Lower leg skin (tissue), 4 donors: ENCODE results near the gene DHX36. TPM values are rescaled to one million over a fixed set of nuclear protein-coding genes. Genes with fewer than 3 reads are reported as not detected.

Experiments
- DNase-seq, 2 donors: peaks; one replicate each; pipeline ENCODE4 v3.0.0-alpha.2; 2019; ENCODE audit warnings: low spot score in 2 of 2
- H3K4me3 ChIP-seq: fragments of 200-600 bp; sonication (generic); 2 replicates; pipeline ENCODE4 v1.5.1; 2017; ENCODE audit warnings: mild to moderate bottlenecking, low read depth; ENCODE audit not compliant: poor library complexity, severe bottlenecking
- POLR2A ChIP-seq, 2 donors: fragments of 450-650 bp; IDR thresholded peaks; one replicate each; pipeline ENCODE4 v1.6.1; 2016 to 2017; ENCODE audit warnings: antibody characterized with exemption in 2 of 2, mild to moderate bottlenecking in 1 of 2, moderate library complexity in 1 of 2
- WGBS, 2 donors: methylation state at CpG; one replicate each; pipeline ENCODE4 v1.1.5; 2018; 5-methylcytosine and 5-hydroxymethylcytosine counted together
- intact Hi-C: fragments of 100-400 bp; cut with DNase I; formaldehyde crosslinking; loops from one replicate; pipeline ENCODE4 v1.15.0; 2023; ENCODE audit warnings: low total_unique reads
- total RNA-seq, 4 donors: library from RNA; depleted of rRNA; stranded (reverse); fragments of >200 nt; gene quantifications; one replicate each; pipeline ENCODE4 v1.1.0, GENCODE V29; 2016
- TF ChIP-seq, protein P1 (sequence below), 3 donors: fragments of 450-650 bp; IDR thresholded peaks; one replicate each; pipeline ENCODE4 v1.5.1; 2016; ENCODE audit warnings: antibody characterized with exemption in 3 of 3, mild to moderate bottlenecking in 3 of 3, moderate library complexity in 2 of 3

Gene DHX36
- total RNA-seq, 4 donors from 2014 or later = 25.8 to 55.5 (median 40.8) TPM

DNA sequence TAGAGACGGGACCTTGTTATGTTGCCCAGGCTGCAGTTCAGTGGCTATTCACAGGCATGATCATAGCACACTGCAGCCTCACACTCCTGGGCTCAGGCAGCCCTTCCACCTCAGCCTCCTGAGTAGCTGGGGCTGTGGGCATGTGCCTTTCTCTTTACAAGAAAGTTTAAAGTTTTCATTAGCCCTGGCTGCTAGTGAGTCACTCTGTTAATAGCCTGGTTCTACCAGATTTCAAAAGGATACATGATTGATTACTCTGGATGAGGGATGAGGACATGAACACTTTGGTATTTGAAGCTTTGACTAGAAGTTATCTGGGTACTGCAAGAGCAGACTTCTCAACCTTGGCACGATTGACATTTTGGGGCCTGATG is 95.1 kb downstream of the DHX36 start:
- DNase-seq = no peak
- no peak for TF ChIP-seq POLR2A (IDR thresholded peaks at IDR 0.05)
- TF ChIP-seq, protein P1, sequence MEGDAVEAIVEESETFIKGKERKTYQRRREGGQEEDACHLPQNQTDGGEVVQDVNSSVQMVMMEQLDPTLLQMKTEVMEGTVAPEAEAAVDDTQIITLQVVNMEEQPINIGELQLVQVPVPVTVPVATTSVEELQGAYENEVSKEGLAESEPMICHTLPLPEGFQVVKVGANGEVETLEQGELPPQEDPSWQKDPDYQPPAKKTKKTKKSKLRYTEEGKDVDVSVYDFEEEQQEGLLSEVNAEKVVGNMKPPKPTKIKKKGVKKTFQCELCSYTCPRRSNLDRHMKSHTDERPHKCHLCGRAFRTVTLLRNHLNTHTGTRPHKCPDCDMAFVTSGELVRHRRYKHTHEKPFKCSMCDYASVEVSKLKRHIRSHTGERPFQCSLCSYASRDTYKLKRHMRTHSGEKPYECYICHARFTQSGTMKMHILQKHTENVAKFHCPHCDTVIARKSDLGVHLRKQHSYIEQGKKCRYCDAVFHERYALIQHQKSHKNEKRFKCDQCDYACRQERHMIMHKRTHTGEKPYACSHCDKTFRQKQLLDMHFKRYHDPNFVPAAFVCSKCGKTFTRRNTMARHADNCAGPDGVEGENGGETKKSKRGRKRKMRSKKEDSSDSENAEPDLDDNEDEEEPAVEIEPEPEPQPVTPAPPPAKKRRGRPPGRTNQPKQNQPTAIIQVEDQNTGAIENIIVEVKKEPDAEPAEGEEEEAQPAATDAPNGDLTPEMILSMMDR (IDR thresholded peaks at IDR 0.05) = no peak
- WGBS, 2 donors = 69 to 81% methylated on average over 2 of the region's 2 CpGs
- intact Hi-C loops = no loop called here
- H3K4me3 ChIP-seq = no peak overlapping the region

GRCh38 chr3:154228561-154229216 is 95.6 kb downstream of the DHX36 start:
- TF ChIP-seq POLR2A (IDR thresholded peaks at IDR 0.05) = no peak
- TF ChIP-seq, protein P1 (IDR thresholded peaks at IDR 0.05) = no peak
- H3K4me3 ChIP-seq = no peak overlapping the region
- 91 to 95% methylated on average over 6 of the region's 6 CpGs for WGBS, 2 donors
- DNase-seq = no peak
- intact Hi-C loops = no loop called here

DNA sequence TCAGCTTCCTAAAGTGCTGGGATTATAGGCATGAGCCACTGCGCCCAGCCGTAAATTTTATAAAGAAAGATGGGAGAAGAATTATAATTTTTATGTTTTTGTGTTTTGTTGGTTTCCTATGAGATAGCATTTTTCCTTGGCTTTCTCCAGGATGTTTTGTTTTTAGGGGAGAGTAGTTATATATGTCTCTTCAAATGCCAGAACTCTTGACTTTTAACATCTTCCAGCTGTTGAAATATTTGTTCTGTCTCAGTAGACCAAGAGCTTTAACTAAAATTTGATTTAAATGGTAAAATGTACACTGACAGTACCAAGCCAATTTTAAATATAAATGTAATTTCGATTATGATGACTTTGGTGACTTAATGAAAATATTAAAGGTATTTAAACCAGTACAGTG is 96.8 kb downstream of the DHX36 start:
- TF ChIP-seq POLR2A (IDR thresholded peaks at IDR 0.05) = no peak
- TF ChIP-seq, protein P1 (IDR thresholded peaks at IDR 0.05) = no peak
- no peak overlapping the region for H3K4me3 ChIP-seq
- DNase-seq = no peak
- WGBS, 2 donors = 64 to 71% methylated on average over 3 of the region's 3 CpGs
- intact Hi-C loops = no loop called here

GRCh38 chr3:154225536-154225935 is 98.8 kb downstream of the DHX36 start:
- 80 to 86% methylated on average over 2 of the region's 2 CpGs for WGBS, 2 donors
- intact Hi-C loops = no loop called here
- DNase-seq = no peak

GRCh38 chr3:154224866-154225265 is 99.4 kb downstream of the DHX36 start:
- DNase-seq = no peak
- H3K4me3 ChIP-seq = no peak overlapping the region
- no peak for TF ChIP-seq POLR2A (IDR thresholded peaks at IDR 0.05)
- TF ChIP-seq, protein P1 (IDR thresholded peaks at IDR 0.05) = no peak
- intact Hi-C loops = no loop called here

More at GRCh38 chr3:154225536-154225935, 98.8 kb downstream of the DHX36 start:
- H3K4me3 ChIP-seq = no peak overlapping the region
- no peak for TF ChIP-seq POLR2A (IDR thresholded peaks at IDR 0.05)
- TF ChIP-seq, protein P1 (IDR thresholded peaks at IDR 0.05) = no peak

DNA sequence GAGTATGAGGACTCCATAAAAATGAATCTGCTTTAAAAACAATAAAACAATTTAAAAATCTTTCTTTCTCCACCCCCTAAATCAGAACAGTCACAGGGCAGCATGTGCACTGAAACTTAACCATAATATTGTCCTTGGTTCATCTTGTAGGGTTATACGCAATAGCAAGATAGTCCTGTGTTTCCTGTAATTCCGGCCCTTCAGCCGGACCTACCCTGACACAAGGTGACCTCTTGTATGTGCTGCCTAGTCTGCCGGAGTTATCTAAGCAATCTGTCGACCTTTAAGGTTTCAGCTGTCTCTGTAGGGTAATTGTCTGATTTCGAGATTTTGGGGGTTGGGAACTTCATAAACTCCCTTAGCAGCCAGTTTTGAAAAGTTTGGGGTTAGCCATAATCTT is 99.9 kb downstream of the DHX36 start:
- TF ChIP-seq POLR2A (IDR thresholded peaks at IDR 0.05) = no peak
- TF ChIP-seq, protein P1 (IDR thresholded peaks at IDR 0.05) = no peak
- no peak for DNase-seq
- WGBS, 2 donors = 62 to 64% methylated on average over 6 of the region's 6 CpGs
- intact Hi-C loops = no loop called here
- H3K4me3 ChIP-seq = no peak overlapping the region
